Suprapubic skin (tissue), 3 donors: ENCODE results near the gene IFT172.

ENCODE experiments used
- EP300 ChIP-seq: sonication (generic); formaldehyde crosslinking; IDR thresholded peaks from one replicate; pipeline ENCODE4 v1.6.1; 2017; ENCODE audit warnings: antibody characterized with exemption
- POLR2A ChIP-seq, 2 donors: fragments of 450-650 bp; IDR thresholded peaks; one replicate each; pipeline ENCODE4 v1.6.1; 2017; ENCODE audit warnings: antibody characterized with exemption in 2 of 2, mild to moderate bottlenecking in 2 of 2, moderate library complexity in 2 of 2
- TF ChIP-seq, protein P1 (sequence below), 2 donors: fragments of 200-600 bp in 1 of 2; fragments of 450-650 bp in 1 of 2; sonication (generic) in 1 of 2; IDR thresholded peaks; one replicate each; pipeline ENCODE4 v1.5.1; 2016 to 2019; ENCODE audit warnings: antibody characterized with exemption in 2 of 2, mild to moderate bottlenecking in 1 of 2, moderate library complexity in 1 of 2

DNA sequence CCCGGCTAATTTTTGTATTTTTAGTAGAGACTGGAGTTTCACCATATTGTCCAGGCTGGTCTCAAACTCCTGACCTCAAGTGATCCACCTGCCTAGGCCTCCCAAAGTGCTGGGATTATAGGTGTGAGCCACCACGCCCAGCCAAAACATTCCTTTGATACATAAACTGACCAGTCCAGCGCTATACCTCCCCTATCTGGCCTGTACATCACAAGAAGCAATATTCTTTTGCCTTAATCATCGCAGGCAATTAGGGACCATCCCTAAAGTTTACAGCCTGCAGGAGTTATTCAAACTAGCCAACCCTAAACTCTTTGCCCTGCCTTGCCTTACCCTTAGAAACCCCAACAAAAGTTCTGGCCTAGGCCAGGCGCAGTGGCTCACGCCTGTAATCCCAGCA is 73.4 kb downstream of the IFT172 start:
- no peak for TF ChIP-seq POLR2A (IDR thresholded peaks at IDR 0.05)
- no peak for TF ChIP-seq EP300
- TF ChIP-seq, protein P1, sequence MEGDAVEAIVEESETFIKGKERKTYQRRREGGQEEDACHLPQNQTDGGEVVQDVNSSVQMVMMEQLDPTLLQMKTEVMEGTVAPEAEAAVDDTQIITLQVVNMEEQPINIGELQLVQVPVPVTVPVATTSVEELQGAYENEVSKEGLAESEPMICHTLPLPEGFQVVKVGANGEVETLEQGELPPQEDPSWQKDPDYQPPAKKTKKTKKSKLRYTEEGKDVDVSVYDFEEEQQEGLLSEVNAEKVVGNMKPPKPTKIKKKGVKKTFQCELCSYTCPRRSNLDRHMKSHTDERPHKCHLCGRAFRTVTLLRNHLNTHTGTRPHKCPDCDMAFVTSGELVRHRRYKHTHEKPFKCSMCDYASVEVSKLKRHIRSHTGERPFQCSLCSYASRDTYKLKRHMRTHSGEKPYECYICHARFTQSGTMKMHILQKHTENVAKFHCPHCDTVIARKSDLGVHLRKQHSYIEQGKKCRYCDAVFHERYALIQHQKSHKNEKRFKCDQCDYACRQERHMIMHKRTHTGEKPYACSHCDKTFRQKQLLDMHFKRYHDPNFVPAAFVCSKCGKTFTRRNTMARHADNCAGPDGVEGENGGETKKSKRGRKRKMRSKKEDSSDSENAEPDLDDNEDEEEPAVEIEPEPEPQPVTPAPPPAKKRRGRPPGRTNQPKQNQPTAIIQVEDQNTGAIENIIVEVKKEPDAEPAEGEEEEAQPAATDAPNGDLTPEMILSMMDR (IDR thresholded peaks at IDR 0.05): no peak
